Measurements from ENCODE around the gene SLC24A3. TPM values are rescaled to one million over a fixed set of nuclear protein-coding genes. Genes with fewer than 3 reads are reported as not detected.

The SLC24A3 gene
- total and polyA plus RNA-seq, 5 donors = 0.57 to 1.1 (median 0.76) TPM

- intact Hi-C loops (cut with DNase I) = no loop called here
- no peaks in the 10 kb centered on the region for H3K9me3 ChIP-seq (ENCODE audit: control insufficient read depth, low read length)
- H3K27me3 ChIP-seq (ENCODE audit: control insufficient read depth, insufficient read depth) = no peaks in the 10 kb centered on the region
- H3K4me3 ChIP-seq (ENCODE audit: low read length) = no peak overlapping the region
- DNase-seq (no peak), ATAC-seq (no peak)
- WGBS = 88% methylated on average over 4 of the region's 4 CpGs
- H3K27ac ChIP-seq (ENCODE audit: low read length) = no peak overlapping the region
- no peaks in the 10 kb centered on the region for H3K4me1 ChIP-seq (ENCODE audit: control insufficient read depth, insufficient read depth, low read length)
Measured at GRCh38 chr20:19723051-19723450, 510.6 kb downstream of the SLC24A3 start.

- ATAC-seq = no peak
- 82% methylated on average over 11 of the region's 11 CpGs for WGBS
- intact Hi-C loops (cut with DNase I) = no loop called here
Measured at GRCh38 chr20:19723813-19724430, 511.5 kb downstream of the SLC24A3 start.

DNA sequence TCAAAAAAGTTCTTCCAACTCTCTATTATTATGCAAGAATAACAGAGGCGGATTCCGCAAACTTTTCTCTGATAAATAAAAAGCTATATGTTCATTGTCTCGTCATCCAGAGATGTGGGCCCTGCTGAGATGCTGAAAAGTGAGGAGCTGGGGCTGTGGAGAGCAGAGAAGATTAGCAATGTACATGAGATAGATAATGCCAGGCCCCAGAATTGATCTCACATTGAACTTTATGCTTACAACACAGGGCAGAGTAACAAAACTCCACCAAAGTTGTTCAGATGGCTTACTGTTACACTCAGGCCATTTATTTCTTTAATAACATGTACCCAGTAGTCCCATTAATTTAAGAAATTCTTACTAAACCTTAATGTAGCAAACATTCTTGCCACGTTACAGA is 512.9 kb downstream of the SLC24A3 start:
- no peak for ATAC-seq
- Histone ChIP-seq H3K27me3 (ENCODE audit: control insufficient read depth, insufficient read depth) (no peaks in the 10 kb centered on the region), H3K9me3 (ENCODE audit: control insufficient read depth, low read length) (no peaks in the 10 kb centered on the region), H3K4me3 (ENCODE audit: low read length) (no peak overlapping the region), H3K4me1 (ENCODE audit: control insufficient read depth, insufficient read depth, low read length) (no peaks in the 10 kb centered on the region), H3K27ac (ENCODE audit: low read length) (no peak overlapping the region)
- intact Hi-C loops (cut with DNase I) = no loop called here
- DNase-seq = no peak
- WGBS = 96% methylated on average over 4 of the region's 4 CpGs

More at GRCh38 chr20:19723813-19724430, 511.5 kb downstream of the SLC24A3 start:
- H3K27ac ChIP-seq (ENCODE audit: low read length) = no peak overlapping the region
- H3K27me3 ChIP-seq (ENCODE audit: control insufficient read depth, insufficient read depth) = no peaks in the 10 kb centered on the region
- no peaks in the 10 kb centered on the region for H3K4me1 ChIP-seq (ENCODE audit: control insufficient read depth, insufficient read depth, low read length)
- no peak for DNase-seq
- no peaks in the 10 kb centered on the region for H3K9me3 ChIP-seq (ENCODE audit: control insufficient read depth, low read length)
- no peak overlapping the region for H3K4me3 ChIP-seq (ENCODE audit: low read length)

GRCh38 chr20:19725814-19726525 is 513.5 kb downstream of the SLC24A3 start:
- DNase-seq (no peak), ATAC-seq (no peak)
- H3K9me3 ChIP-seq (ENCODE audit: control insufficient read depth, low read length) = no peaks in the 10 kb centered on the region
- no peaks in the 10 kb centered on the region for H3K4me1 ChIP-seq (ENCODE audit: control insufficient read depth, insufficient read depth, low read length)
- no peak overlapping the region for H3K27ac ChIP-seq (ENCODE audit: low read length)
- H3K4me3 ChIP-seq (ENCODE audit: low read length) = no peak overlapping the region
- intact Hi-C loops (cut with DNase I) = no loop called here
- no peaks in the 10 kb centered on the region for H3K27me3 ChIP-seq (ENCODE audit: control insufficient read depth, insufficient read depth)
- WGBS = 91% methylated on average over 1 of the region's 1 CpG

DNA sequence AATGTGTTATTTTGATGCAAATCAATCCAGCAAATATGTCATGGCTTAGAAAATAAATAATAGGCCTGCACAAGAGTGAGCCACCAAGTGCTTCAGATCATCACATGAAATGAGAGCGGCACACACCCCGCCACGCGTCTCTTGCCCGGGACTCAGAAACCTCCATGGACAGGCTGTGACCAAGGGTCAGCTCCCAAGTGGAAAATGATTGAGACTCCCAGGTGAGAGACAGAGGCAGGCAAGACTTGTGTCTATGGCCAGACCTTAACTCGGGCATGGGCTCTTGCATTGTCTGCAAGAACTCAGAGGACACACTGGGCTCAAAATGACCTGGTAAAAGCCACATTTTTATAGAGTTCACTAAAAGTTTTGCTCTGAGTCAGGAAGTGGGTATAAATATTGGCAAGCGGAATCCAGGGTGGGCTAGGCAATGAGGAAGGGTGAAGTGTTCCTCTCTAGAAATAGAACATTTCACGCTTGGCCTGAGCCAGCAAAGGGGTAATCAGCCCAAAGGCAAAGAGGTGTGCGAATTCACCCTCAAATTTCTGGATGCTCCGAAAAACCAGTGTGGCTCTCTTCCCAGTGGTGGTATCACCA is 514.9 kb downstream of the SLC24A3 start:
- WGBS = 95% methylated on average over 10 of the region's 10 CpGs
- no peak for ATAC-seq
- no peaks in the 10 kb centered on the region for H3K9me3 ChIP-seq (ENCODE audit: control insufficient read depth, low read length)
- no peaks in the 10 kb centered on the region for H3K4me1 ChIP-seq (ENCODE audit: control insufficient read depth, insufficient read depth, low read length)
- intact Hi-C loops (cut with DNase I) = no loop called here
- DNase-seq = no peak
- H3K27ac ChIP-seq (ENCODE audit: low read length) = no peak overlapping the region
- H3K4me3 ChIP-seq (ENCODE audit: low read length) = no peak overlapping the region
- H3K27me3 ChIP-seq (ENCODE audit: control insufficient read depth, insufficient read depth) = no peaks in the 10 kb centered on the region

GRCh38 chr20:19729672-19730071 is 517.2 kb downstream of the SLC24A3 start:
- Histone ChIP-seq H3K9me3 (ENCODE audit: control insufficient read depth, low read length) (no peaks in the 10 kb centered on the region), H3K4me1 (ENCODE audit: control insufficient read depth, insufficient read depth, low read length) (peaks cover 2% of the 10 kb centered on the region), H3K27ac (ENCODE audit: low read length) (no peak overlapping the region), H3K27me3 (ENCODE audit: control insufficient read depth, insufficient read depth) (no peaks in the 10 kb centered on the region), H3K4me3 (ENCODE audit: low read length) (no peak overlapping the region)
- ATAC-seq = no peak
- no peak for DNase-seq
- 92% methylated on average over 4 of the region's 4 CpGs for WGBS
- intact Hi-C loops (cut with DNase I) = no loop called here

DNA sequence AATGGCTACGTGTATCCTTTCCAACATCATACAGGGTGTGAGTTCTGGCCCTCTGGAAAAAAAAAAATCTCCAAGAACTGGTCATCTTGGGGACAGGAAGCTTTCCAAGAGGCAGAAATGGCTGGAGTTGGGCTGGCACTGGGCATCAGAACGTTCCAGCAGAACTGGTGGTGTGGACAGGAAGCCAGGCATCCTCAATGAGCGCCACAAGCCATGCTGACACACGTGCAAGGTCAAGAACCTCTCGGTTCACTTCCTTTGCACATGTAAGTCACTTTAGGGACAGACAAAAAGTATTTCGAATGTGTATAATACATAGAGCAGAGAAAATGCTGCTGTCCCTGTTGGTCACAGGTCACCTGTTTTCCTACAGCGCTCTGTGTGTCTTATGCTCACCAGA is 518.3 kb downstream of the SLC24A3 start:
- ATAC-seq (no peak), DNase-seq (no peak)
- peaks cover 5% of the 10 kb centered on the region for H3K4me1 ChIP-seq (ENCODE audit: control insufficient read depth, insufficient read depth, low read length)
- no peaks in the 10 kb centered on the region for H3K9me3 ChIP-seq (ENCODE audit: control insufficient read depth, low read length)
- H3K27me3 ChIP-seq (ENCODE audit: control insufficient read depth, insufficient read depth) = no peaks in the 10 kb centered on the region
- no peak overlapping the region for H3K4me3 ChIP-seq (ENCODE audit: low read length)
- WGBS = 65% methylated on average over 7 of the region's 7 CpGs
- no peak overlapping the region for H3K27ac ChIP-seq (ENCODE audit: low read length)
- intact Hi-C loops (cut with DNase I) = no loop called here

GRCh38 chr20:19734811-19735210 is 522.4 kb downstream of the SLC24A3 start:
- DNase-seq = no peak
- H3K9me3 ChIP-seq (ENCODE audit: control insufficient read depth, low read length) = no peaks in the 10 kb centered on the region
- peaks cover 5% of the 10 kb centered on the region for H3K4me1 ChIP-seq (ENCODE audit: control insufficient read depth, insufficient read depth, low read length)
- intact Hi-C loops (cut with DNase I) = no loop called here
- peak in 1 of 2 donors; percentile 9 for ATAC-seq
- no peak overlapping the region for H3K27ac ChIP-seq (ENCODE audit: low read length)
- no peaks in the 10 kb centered on the region for H3K27me3 ChIP-seq (ENCODE audit: control insufficient read depth, insufficient read depth)
- WGBS = 46% methylated on average over 1 of the region's 1 CpG
- H3K4me3 ChIP-seq (ENCODE audit: low read length) = no peak overlapping the region

- H3K27ac ChIP-seq (ENCODE audit: low read length) = no peak overlapping the region
- WGBS = 18% methylated on average over 6 of the region's 6 CpGs
- intact Hi-C loops (cut with DNase I) = no loop called here
- no peaks in the 10 kb centered on the region for H3K9me3 ChIP-seq (ENCODE audit: control insufficient read depth, low read length)
- H3K4me3 ChIP-seq (ENCODE audit: low read length) = no peak overlapping the region
- no peaks in the 10 kb centered on the region for H3K27me3 ChIP-seq (ENCODE audit: control insufficient read depth, insufficient read depth)
- peaks cover 5% of the 10 kb centered on the region for H3K4me1 ChIP-seq (ENCODE audit: control insufficient read depth, insufficient read depth, low read length)
- ATAC-seq = peak; percentile 96 to 99
- DNase-seq = peak; percentile 82 to 86 (median 83)
Measured at GRCh38 chr20:19735446-19735845, 523.0 kb downstream of the SLC24A3 start.

DNA sequence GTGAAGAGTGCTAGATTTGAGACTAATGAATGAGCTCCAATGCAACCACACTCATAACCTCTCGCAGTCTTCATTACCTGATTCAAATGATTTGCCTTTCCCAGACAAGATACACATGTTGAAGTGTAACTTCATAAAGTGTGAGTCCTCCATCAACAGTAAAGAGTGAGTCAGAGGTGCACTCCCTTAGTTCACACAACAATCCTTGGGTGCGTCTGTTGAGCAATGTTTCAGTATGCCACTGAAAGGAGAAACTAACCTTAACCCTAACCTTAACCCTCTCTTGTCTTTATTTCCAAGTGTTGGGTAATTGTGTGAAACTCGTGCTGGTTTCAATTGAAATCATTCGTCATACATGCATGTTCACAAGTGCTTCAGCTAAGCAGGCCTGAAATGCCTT is 524.6 kb downstream of the SLC24A3 start:
- DNase-seq = no peak
- 63% methylated on average over 4 of the region's 4 CpGs for WGBS
- H3K4me3 ChIP-seq (ENCODE audit: low read length) = no peak overlapping the region
- no peak overlapping the region for H3K27ac ChIP-seq (ENCODE audit: low read length)
- no peaks in the 10 kb centered on the region for H3K27me3 ChIP-seq (ENCODE audit: control insufficient read depth, insufficient read depth)
- H3K4me1 ChIP-seq (ENCODE audit: control insufficient read depth, insufficient read depth, low read length) = peaks cover 5% of the 10 kb centered on the region
- peak; percentile 37 to 48 for ATAC-seq
- intact Hi-C loops (cut with DNase I) = no loop called here
- no peaks in the 10 kb centered on the region for H3K9me3 ChIP-seq (ENCODE audit: control insufficient read depth, low read length)

- intact Hi-C loops (cut with DNase I) = no loop called here
Measured at GRCh38 chr20:19738951-19739350, 526.5 kb downstream of the SLC24A3 start.

More at GRCh38 chr20:19738951-19739350, 526.5 kb downstream of the SLC24A3 start:
- H3K4me3 ChIP-seq (ENCODE audit: low read length) = no peak overlapping the region
- 95% methylated on average over 5 of the region's 5 CpGs for WGBS
- no peak overlapping the region for H3K27ac ChIP-seq (ENCODE audit: low read length)
- peaks cover 5% of the 10 kb centered on the region for H3K4me1 ChIP-seq (ENCODE audit: control insufficient read depth, insufficient read depth, low read length)
- no peaks in the 10 kb centered on the region for H3K9me3 ChIP-seq (ENCODE audit: control insufficient read depth, low read length)
- ATAC-seq = no peak
- no peak for DNase-seq
- H3K27me3 ChIP-seq (ENCODE audit: control insufficient read depth, insufficient read depth) = no peaks in the 10 kb centered on the region

Data from right cardiac atrium (tissue), 5 donors.